HG03469 (cell line): ENCODE results near the gene ITGB3BP.
A peak's percentile ranks its signal among the peaks of the same experiment; 100 is the strongest.
"Not testable (repeated sequence)": the region's sequence is repeated elsewhere in the genome, so short reads cannot be mapped to it uniquely, and the experiment has no call there.

Experiments
- ATAC-seq: cut with Tn5 transposase; IDR thresholded peaks from one replicate; pipeline ENCODE4 v1.9.1; 2021; ENCODE audit warnings: mild to moderate bottlenecking, moderate library complexity, moderate number of reproducible peaks; ENCODE audit not compliant: unreplicated experiment

ITGB3BP gene, protein sequence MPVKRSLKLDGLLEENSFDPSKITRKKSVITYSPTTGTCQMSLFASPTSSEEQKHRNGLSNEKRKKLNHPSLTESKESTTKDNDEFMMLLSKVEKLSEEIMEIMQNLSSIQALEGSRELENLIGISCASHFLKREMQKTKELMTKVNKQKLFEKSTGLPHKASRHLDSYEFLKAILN

DNA sequence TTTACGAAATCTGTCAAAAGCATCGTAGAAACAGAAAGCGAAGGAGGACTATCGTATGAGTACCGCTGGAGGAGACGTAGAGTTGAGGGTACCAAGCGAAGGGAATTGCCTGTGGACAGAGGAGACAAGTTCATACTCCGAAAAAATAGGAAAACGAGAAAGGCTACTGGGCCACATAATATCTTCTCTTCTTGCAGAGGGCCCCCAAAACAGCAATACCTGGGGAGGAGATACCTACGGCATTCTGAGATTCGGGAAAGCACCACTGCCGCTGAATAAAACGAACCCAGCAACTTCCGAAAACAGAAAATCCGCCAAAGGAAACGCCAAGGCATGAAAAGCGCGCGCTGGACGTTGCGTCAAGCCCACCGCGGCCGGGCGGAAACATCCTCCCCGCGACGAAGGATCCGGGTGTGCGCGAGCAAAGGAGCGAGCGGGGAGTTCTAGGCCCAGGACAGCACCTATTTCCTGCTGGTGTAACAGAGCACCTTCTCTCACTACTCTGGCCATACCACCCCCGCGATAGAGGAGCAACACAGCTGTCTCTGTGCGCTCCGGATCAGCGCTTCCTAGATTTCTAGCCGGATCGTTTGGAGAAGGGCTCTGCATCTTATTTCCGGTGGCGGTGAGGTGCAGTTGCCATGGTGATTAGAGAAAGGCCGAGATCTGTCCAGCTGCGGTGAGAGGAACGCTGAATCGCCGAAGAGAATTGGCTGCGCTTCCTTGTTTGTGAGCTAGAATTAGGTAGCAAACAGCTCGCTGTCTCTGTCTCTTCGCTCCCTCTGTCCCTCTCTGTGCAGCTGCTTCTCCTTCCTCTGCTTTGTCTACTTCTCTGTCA is at the start of gene ITGB3BP, which contains the start of gene EFCAB7:
TSS of gene ITGB3BP (minus strand) at position 335 of the 838 bp plus-strand sequence. CDS start at position 243, 92 bp downstream.
TSS of gene EFCAB7 (plus strand) at position 635 of the 838 bp plus-strand sequence. CDS start 2,048 bp downstream, outside the sequence.
- ATAC-seq: peak; percentile 83

DNA sequence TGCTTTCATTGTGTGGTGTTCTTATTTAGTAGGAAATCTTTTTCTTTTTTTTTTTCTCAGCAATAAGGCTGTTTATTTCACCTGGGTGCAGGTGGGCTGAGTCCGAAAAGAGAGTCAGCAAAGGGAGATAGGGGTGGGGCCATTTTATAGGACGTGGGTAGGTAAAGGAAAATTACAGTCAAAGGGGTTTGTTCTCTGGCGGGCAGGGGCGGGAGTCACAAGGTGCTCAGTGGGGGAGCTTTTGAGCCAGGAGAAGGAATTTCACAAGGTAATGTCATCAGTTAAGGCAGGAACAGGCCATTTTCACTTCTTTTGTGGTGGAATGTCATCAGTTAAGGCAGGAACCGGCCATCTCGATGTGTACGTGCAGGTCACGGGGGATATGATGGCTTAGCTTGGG is 49.7 kb upstream of the ITGB3BP start:
- not testable (repeated sequence) for ATAC-seq

DNA sequence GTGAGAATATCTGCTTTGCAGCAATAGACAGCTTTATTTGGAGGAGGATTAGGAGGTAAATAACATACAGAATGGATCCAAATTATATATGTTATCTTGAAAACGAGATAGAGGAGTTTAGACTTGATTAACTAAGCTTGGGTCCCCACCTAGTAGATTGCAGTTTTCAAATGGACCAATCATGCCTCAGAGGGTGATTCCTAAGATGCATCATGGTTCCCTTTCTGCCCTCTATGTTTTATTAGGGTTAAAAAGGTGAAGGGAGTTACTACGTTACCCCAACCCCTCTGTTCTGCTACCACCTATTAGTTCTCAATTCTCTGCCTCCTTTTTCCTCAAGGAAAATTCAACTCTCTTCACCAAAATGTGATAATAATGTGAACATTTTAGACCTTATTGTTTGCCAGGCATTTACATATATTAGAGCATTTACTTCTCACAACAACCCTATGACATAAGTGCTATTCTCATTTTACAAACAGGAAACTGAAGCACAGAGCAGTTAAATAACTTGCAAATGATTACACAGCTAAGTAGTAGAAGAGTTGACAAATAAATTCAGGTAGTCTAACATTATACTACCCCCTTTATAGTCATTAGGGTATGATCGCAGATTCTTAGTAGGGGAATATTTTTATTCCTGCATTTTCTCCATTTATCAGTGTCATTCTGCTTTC is 46.8 kb upstream of the ITGB3BP start:
- no peak for ATAC-seq

DNA sequence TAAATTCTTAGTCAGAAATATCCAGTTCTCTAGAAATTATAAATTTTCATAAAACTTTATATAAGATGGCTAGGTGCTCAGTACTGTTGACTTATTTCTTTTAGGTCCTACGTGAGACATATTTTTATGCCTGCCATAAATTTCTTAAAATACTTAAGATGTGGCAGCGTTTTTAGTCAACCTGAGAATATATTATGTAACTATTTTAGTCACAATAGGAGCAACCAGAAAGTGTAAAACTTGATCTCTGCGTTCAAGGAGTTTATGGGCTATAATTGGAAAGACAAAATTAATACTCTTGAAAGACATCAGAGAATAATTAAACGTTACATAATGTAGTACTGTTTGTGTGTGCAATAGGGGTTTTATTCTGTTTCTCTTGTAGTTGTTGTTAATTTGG is 46.0 kb upstream of the ITGB3BP start:
- ATAC-seq: no peak

DNA sequence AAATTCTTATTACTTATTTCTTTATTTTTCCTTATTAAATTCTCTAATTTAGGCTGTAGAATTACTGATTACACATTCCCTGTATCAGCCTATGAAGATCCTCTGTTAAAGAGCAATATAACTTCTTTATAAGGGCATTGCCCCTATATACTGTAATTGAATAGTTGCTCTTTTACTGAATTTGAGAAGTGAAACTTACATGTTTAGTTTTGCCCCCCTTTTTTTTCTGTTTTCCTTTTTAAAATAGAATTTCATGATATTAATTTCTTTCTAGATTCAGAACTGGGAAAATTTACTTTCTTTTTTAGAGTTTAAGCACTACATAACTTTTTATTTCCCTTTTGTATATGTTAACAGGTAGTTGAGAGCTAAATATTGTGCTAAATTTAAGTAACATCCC is 40.7 kb upstream of the ITGB3BP start:
- ATAC-seq: no peak

DNA sequence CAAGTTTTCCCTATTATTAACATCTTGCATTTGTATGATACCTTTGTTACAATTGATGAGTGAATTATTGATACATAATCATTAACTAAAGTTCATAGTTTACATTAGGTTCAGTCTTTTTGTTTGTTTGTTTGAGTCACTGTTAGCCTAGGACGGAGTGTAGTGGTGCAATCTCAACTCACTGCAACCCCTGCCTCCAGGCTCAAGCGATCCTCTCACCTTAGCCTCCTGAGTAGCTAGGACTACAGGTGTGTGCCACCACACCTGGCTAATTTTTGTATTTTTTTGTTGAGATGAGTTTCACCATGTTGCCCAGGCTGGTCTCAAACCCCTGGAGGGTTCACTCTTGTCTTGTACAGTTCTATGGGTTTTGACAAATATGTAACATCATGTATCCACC is 36.3 kb upstream of the ITGB3BP start:
- no peak for ATAC-seq

DNA sequence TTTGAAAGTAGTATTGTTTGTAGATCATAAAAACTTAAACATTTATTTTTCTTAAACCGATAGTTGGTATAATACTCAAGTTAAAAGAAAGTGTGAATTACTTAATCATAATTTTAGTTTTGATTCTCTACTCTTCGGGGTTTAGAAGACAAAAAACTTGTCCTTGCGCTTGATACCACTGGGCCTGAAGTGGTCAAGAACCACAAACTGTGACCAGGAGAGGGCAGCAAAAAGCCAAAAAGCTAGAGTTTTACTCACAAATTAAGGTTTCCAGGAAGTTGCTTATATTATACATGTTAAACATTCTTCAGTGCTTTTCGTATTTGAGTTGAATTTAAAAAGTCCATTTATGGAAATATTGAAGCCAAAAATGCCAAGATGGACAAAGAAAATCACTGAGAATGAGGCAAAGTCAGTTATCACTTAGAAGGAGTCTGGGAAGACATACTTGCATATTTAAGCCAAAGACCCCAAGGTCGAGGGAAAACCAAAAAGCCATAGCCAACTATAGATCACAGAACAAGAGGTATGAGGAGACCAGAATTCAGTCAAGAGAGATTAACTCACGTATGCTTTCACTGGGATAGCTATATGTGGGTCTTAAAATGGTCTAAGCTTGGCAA is 34.5 kb upstream of the ITGB3BP start:
- ATAC-seq: no peak

DNA sequence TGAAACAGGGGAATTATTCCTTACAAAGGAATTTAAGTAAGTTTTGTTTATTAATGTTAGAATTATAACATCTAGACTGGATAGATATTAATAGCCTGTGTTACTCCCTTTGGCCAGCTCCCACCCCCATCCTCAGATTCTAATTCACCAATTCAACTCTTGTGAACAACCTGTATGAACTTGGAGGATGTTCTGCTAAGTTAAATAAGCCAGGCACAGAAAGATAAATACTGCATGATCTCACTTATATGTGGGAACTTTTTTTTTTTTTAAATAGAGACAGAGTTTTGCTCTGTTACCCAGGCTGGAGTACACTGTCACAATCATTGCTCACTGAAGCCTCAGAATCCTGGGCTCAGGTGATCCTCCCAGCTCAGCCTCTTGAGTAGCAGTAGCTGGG is 32.5 kb upstream of the ITGB3BP start:
- no peak for ATAC-seq

DNA sequence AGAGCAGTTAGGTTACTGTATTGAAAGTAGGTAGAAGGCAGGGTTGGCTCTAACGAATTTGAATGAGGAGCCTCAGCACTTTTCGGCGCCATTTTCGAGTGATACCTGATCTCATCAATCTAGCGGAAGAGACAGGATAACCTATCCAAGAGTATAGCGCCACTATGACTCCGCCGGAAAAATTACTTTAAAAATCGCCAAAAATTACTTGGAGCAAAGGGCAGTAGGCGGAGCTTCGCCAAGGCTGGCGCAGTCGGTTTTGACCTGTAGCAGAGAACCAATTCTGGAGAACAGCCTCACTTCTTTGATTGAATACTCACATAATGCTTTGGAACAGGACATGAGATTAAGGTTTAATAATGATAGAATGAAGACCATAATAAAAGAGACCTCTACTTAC is 25.9 kb upstream of the ITGB3BP start:
- ATAC-seq: no peak

DNA sequence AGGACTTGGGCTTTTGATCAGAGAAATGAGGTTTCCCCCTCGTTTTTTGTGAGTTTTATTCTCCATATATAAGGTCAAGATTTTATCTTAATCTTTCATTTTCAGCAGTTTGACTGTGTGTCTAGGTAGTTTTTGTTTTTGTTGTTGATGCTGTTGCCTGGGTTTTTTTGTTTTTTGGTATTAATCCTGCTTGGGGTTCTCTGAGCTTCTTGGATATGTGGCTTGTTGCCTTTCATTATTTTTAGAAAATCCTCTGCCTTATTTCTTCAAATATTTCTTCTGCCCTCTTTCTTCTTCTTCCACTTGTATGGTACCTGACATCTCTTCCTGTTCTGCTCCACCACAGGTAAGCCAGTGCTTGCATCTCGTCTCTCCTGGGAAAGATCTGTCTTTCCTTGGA is 25.3 kb upstream of the ITGB3BP start:
- ATAC-seq: no peak

DNA sequence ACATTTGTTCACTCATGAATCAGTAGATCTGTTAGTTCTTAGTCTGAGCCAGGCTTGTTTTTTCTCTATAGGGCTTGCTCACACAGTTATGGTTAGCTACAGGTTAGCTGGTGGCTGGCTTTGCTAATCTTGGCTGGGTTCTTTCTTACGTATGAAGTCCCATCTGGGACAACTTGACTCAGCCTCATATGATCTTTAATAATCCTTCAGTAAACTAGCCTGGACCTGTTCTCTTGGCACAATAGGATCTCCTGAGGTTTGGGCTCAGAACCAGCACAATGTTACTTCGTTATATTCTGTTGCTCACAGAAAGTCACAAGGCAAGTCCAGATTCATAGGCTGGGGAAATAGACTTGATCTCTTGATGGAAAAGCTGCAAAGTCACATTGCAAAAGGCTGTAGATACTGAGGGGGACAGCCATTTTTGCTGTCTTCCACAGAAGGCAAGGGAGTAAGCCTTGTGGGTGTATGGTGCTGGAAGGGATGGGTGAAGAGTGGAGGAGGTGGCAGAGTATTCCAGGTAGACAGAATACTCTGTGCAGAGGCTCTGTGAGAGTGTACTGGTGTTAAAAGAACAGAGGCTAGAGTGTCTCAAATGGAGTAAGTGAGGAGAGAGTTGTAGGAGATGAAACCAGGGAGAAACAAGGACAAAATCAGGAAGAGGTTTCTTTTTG is 24.7 kb upstream of the ITGB3BP start:
- no peak for ATAC-seq

DNA sequence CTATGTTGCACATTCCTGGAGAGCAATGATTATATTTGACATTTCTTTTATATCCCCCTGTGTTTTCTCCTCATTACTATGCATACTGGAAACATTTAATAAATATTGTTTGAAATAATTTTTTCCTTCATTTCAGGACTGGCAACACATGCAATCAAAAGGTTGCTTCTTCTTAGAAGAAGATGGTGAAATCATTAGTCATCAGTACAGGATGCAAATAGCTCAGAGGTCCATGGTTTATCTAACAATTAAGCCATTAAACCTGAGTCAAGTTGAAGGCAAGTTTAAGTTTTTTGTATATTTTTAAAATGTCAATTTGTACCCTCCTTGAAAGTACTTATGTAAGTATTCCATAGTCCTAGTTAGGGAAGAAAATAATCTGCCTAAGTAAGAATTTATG is 22.8 kb upstream of the ITGB3BP start:
- ATAC-seq: no peak

DNA sequence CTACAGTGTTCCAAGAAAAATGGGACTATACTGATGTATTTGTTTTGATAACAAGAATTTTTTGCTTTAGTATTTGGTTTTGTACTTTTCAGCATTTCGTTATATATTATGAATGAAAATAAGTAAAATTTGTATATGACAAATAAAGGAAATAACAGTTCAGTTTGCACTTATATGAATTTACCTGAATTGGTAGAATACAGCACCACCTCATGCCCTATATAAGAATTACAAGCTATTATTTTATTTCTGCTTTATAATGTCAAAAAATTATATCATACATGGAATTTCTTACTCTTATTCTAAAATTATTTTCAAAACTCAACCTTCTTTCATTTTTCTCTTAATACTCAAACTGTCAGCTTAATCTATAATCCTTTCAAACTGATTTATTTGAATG is 14.9 kb upstream of the ITGB3BP start:
- no peak for ATAC-seq

DNA sequence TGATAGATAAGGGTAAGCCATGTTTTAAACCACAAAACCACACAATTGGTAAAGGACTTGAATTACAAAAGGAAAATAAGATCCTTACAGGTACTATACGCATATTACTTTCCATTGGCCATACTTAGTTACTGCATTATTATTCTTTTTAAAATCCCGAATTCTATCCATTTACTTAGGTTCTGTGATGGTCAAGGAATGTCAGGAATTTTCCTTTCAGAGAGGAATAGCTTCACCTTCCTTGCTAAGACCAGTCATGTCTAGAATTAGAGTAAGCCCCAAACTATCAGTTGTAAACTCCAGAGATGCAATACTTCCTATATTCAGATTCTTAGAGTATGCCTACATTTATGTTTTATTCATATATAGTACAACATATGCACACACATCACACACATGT is 14.0 kb upstream of the ITGB3BP start:
- no peak for ATAC-seq

DNA sequence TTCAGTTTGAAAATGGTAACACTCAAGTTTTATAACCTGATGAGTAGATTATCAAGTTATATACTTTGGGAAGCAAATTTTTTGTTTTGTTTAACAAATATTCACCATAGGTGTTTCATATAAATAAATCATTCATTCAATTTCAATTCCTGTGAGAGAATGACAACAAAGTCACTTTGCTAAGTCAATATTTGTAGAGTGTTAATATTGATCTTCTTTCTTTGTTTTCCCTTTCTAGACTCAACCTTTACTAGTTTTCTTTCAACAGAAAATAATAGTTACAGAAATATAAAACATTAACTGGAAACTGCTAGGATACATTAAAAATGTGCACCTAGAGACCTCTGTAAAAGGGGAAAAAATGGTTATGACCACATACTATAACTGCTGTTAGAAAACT is 11.4 kb upstream of the ITGB3BP start:
- no peak for ATAC-seq

DNA sequence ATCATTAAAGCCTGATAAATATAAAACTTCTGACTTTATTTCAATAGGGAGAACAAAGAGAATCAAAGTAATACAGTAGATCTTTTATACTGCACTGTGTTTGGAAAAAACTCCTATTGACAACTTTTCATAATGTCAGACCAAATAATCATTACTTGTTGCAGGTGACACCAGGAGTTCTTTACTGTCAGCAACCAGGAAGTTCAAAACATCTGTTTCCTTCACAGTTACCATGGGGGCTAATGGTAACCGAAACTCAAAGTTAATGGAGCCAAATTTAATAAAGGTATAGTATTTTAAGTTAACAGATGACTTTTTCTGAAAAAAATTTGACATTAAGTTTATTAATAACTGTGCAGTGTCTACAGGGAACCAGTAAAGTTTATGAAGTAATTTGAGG is 10.9 kb upstream of the ITGB3BP start:
- ATAC-seq: no peak

DNA sequence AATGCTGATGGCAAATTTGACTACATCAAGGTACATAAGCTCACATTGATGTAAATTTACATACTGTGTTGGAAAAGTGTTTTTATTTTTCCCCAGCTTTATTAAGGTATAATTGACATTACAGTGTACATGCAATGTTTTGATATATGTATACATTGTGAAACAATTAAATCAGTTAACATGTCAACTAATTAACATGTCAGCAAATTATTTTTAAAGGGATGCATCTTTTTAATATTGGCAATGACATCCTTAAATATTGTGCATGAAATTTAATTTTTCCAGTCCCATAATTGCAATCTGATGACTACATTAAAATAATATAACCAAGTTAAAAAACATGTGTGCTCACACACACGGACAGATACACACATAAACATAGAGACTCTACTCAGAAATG is 9.7 kb upstream of the ITGB3BP start:
- no peak for ATAC-seq

DNA sequence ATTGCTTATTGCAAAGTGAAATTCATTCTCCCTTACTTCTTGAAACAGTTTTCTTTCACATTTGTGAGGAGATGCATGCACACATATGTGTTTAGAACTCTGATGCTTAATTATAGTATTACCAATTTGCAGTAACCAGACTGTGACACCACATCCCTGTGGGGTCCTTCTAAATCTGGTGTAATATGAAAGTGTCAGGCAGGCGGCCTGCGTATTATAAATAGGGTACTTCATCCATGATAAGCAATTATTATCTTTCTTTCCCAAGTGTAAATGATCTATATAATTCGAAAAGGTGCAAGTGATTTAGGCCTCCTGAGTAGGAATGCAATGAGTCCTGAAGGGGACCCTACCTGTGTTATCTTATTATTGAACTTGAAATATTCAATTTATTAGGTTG is 1.2 kb upstream of the ITGB3BP start:
- ATAC-seq: no peak

DNA sequence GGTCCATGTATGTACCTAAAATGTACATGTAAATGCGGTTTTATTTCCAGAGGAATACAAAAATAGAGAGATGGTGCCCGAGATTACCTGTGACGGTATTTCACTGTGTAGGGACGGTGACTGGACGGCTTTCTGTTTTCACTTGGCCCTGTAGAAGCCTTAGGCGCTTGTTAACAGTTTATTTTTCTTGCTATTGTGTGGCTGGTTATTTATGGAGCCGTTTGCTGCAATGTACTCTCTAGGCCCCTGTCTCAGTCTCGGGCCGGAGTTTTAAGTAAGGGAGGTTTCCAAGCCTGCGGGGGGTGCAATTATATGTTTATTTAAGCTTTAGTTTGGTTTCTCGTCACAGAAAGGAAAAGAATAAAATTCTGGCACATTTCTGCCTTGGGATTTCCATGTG is 713 bp upstream of the ITGB3BP start:
- ATAC-seq: no peak

DNA sequence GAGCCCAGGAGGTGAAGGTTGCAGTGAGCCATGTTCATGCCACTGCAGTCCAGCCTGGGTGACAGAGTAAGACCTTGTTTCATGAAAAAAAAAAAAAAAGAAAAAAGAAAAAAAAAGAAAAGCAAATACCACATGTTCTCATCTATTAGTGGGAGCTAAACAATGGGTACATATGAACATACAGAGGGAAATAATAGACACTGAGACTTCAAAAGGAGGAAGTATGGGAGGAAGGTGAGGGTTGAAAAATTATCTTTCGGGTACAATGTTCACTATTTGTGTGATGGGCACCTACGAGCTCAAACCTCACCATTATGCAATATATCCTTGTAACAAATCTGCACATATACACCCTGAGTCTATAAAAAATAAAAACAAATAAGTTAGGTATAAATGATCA is 6.4 kb downstream of the ITGB3BP start:
- no peak for ATAC-seq

DNA sequence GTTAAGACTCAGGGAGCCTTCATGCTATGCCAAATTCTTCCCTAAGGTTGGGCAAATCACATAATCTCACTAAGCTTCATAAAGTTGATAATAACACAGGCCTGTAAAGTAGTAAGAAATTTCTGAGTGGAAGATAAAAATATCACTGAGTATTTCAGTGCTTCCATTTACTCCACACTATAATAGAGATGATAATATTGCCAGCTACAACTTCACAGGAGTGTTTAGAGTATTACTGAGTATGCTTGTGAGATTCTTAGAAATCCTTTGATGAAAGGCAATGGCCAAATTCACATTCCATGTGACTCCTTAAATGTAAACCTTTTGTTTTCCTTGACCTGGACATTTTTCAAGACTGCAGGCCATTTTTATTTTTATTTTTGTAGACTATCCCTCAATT is 10.4 kb downstream of the ITGB3BP start:
- ATAC-seq: no peak
